Cardiac septum (tissue), 1 donor: ENCODE results near the gene TACC2. TPM values are rescaled to one million over a fixed set of nuclear protein-coding genes. Genes with fewer than 3 reads are reported as not detected.
A peak's percentile ranks its signal among the peaks of the same experiment; 100 is the strongest.
"Not testable (repeated sequence)": the region's sequence is repeated elsewhere in the genome, so short reads cannot be mapped to it uniquely, and the experiment has no call there.

Experiments
- DNase-seq: peaks from one replicate; pipeline ENCODE4 v3.0.0-alpha.2; 2020; ENCODE audit warnings: low spot score
- intact Hi-C: fragments of 100-400 bp; cut with DNase I; formaldehyde crosslinking; loops from one replicate; pipeline ENCODE4 v1.14.0; 2022
- long read RNA-seq: library from polyadenylated mRNA; unstranded; transcript quantifications from one replicate; pipeline ENCODE4 v2.0.0, GENCODE V29; 2021
- total RNA-seq: library from RNA; stranded (reverse); fragmentation: NEBNext Ultra II Directional; extraction: Animal tissue kit (Norgen Biotek cat#: 25700); gene quantifications from one replicate; pipeline ENCODE4 v1.2.1, GENCODE V29; 2021
- donor health status: DM: no; HTN: no; CAD: no.

Gene TACC2, protein sequence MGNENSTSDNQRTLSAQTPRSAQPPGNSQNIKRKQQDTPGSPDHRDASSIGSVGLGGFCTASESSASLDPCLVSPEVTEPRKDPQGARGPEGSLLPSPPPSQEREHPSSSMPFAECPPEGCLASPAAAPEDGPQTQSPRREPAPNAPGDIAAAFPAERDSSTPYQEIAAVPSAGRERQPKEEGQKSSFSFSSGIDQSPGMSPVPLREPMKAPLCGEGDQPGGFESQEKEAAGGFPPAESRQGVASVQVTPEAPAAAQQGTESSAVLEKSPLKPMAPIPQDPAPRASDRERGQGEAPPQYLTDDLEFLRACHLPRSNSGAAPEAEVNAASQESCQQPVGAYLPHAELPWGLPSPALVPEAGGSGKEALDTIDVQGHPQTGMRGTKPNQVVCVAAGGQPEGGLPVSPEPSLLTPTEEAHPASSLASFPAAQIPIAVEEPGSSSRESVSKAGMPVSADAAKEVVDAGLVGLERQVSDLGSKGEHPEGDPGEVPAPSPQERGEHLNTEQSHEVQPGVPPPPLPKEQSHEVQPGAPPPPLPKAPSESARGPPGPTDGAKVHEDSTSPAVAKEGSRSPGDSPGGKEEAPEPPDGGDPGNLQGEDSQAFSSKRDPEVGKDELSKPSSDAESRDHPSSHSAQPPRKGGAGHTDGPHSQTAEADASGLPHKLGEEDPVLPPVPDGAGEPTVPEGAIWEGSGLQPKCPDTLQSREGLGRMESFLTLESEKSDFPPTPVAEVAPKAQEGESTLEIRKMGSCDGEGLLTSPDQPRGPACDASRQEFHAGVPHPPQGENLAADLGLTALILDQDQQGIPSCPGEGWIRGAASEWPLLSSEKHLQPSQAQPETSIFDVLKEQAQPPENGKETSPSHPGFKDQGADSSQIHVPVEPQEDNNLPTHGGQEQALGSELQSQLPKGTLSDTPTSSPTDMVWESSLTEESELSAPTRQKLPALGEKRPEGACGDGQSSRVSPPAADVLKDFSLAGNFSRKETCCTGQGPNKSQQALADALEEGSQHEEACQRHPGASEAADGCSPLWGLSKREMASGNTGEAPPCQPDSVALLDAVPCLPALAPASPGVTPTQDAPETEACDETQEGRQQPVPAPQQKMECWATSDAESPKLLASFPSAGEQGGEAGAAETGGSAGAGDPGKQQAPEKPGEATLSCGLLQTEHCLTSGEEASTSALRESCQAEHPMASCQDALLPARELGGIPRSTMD (N-terminal part only)
- total RNA-seq, result 282 TPM
- long read RNA-seq, partial matches to known transcripts, result 120 of 168 reads
- long read RNA-seq, other reads (novel, unspliced or antisense), result 42 of 168 reads

DNA sequence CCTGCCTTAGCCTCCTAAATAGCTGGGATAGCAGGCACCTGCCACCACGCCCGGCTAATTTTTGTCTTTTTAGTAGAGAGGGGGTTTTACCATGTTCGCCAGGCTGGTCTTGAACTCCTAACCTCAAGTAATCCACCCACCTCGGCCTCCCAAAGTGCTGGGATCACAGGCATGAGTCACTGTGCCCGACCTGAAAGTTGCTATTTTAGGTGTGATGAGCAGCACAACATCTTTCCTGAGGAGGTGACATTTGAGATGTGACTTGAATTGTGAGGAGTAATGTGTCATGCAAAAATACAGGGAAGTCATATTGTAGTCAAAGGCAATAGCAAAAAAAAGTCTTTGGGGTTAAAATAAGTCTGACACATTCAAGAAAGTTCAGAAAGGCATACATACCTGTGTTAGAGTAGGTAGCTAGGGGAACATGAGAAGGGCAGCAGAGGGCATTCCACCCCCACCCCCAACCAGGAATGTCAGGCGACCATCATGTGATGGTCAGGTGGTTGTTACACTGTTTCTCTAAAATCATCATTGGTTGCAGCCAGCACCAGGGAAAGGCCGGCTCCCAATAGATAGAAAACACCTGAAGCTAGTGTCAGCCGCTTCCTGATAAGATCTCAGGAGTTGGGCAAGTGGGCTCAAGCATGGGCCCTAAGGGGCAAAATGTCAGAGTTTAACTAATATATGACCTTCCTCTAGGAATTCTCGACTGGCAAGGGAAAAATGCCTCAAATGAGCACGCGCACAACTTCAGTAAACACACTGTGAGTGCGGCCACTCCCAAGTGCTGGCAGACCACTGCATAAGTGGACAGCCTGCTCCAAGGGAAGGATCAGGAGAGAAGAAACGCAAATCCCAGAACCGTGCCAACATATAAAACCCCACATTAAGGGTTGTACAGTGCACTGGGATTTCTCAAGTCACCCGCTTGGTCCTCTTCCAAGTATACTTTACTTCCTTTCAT is at the start of gene TACC2:
TACC2 (plus strand) TSS at position 803 of the 964 bp plus-strand sequence. CDS start 32,819 bp downstream, outside the sequence.
- DNase-seq, result no peak
- intact Hi-C loops, result no loop called here

DNA sequence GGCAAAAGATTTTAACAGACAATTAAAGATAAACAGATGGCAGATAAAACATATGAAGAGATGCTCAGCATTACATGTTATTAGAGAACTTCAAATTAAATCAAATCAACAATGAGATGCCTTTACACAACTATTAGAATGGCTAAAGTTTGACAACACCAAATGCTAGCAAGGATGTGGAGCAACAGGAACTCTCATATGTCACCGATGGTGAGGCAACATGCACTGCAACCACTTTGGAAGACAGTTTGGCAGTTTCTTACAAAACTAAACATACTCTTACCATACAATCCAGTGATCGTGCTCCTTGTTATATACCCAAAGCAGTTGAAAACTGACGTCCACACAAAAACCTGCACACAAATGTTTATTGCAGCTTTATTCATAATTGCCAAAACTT is 47.4 kb upstream of the TACC2 start:
- intact Hi-C loops, result no loop called here

DNA sequence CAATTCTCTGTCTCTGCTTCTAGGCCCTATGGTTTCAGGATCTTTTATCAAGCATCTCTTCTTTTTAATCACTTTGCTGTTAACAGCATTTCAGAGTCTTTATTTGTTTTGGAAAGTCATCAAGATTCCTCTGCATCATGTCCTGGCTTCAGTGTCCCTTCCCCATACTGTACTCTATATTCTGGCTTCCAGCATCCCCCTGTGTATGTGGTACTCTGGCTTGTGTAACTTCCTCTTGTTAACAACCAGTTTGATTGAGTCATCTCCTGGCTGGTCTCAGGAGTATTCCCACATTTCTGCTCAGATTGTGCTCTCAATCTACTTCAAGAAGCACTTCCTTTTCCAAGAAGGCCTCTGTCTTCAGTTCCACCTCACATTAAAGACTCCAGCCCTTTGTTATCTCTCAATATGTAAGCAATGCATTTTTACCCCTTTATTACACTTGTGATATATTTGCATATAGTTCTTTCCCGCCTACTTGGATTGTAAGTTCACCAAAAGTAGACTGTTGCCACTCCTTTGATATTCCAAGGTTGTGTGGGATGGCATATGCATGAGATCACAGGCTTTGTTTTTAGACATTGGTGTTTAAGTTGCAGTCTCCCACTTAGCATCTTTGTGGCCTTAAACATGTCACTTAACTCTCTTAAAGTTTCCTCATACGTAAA is 46.1 kb upstream of the TACC2 start:
- intact Hi-C loops, result no loop called here
- no peak for DNase-seq

More for the DNA sequence above, 47.4 kb upstream of the TACC2 start:
- no peak for DNase-seq

- DNase-seq, result no peak
- intact Hi-C loops, result no loop called here
Measured at GRCh38 chr10:121947343-121948330, 41.3 kb upstream of the TACC2 start.

DNA sequence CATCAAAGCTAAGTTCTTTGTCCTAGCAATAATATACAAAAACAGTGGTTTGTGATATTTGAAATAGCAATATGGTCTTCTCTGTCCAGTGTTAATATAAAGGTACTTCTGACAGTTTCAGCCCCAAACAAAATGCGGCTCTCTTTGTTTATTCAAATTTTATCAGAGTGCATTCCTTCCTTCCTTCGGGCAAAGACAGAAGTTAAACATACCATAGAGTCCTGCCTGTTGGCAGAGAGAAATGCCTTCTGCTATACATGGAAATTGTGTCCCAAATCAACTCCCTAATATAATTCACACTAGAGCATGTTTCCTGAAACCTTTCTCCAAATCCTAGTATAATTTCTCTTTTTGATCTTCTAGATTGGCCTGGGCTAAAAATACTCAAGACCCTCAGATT is 39.9 kb upstream of the TACC2 start:
- intact Hi-C loops, result no loop called here
- DNase-seq, result no peak

DNA sequence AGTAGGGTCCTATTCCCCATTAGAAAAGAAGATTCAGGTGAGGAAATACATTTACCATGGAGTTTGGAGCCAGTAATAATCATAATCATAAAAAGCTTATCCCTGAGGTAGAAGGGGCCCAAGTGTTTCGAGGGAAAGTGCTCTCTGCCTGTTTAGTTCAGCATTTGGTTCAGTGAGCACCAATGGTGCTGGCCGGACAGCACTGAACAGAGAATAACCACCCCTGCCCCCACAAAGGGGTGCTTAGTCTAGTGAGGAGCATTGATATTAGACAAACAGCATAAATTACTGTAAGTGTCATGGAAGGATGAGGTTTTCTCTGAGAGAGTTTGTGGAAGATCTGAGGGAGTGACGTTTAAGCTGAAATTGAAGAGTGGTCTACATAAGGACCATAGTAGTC is 39.5 kb upstream of the TACC2 start:
- intact Hi-C loops, result no loop called here
- no peak for DNase-seq

DNA sequence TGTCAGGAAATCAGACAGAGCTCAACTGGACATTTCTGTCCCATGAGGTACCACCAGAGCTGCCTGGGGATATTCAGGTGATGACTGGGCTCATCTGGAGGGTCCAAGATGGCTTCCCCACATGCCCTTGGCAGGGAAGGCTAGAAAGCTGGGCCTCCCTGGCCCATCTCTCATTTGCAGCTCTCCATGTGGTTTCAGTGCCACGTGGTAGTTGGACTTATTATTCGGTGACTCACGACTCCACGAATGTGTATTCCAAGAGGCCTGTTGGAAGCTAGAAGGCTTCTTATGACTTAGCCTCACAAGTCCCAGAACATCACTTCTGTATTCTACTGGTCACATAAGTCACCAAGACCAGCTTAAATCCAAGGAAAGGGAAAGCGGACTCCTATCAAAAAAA is 36.7 kb upstream of the TACC2 start:
- DNase-seq, result no peak
- intact Hi-C loops, result no loop called here

GRCh38 chr10:121956111-121957061 is 32.6 kb upstream of the TACC2 start:
- intact Hi-C loops, result no loop called here
- DNase-seq, result no peak

DNA sequence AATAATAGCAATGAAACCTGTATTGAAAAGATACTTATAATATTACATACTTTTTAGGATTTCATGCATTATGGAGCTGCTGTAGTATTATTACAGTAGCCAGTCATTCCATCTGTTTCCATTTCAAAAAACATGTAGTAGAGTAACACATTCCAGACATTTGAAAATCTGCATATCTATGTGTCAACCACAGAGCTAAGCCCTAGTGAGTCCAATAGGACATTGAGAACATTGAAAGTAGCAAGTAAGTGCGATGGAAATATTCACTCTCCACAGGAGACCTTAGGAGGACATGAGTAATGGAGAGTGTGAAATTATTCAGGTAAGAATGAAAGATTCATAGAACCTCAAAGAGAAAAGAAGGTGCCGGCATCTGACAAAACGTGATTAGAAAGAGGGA is 29.3 kb upstream of the TACC2 start:
- DNase-seq, result no peak
- intact Hi-C loops, result no loop called here

- intact Hi-C loops, result no loop called here
Measured at GRCh38 chr10:121961456-121961855, 27.5 kb upstream of the TACC2 start.

GRCh38 chr10:121965996-121966395 is 23.0 kb upstream of the TACC2 start:
- no peak for DNase-seq
- intact Hi-C loops, result no loop called here

More at GRCh38 chr10:121961456-121961855, 27.5 kb upstream of the TACC2 start:
- no peak for DNase-seq

GRCh38 chr10:121969086-121969485 is 19.9 kb upstream of the TACC2 start:
- DNase-seq, intact Hi-C loops: not testable (repeated sequence)

DNA sequence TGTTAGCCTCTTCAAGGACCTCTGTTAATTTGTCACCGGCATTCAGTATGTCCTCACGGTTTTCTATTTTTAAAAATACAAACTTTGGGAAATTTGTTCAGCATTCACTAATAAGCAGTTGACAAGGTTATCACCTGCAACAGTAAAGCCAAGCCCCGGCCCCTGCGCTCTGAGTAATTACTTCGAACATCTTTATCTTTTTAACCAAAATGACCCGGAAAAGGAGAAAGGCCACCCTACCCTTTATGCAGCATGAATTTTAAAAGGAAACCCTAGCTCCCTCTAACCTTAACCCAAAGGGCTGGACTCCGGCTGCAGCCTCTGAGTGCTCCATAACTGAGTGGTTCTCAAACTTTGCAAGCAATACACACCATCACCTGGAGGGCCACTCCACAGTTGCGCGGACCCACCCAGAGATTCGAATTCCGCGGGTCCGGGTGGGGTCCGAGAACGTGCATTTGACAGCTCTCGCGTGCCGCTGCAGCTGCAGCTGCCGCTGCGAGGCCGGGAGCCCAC is 14.9 kb upstream of the TACC2 start:
- intact Hi-C loops, result loop anchor here (2.0 to 5.0 kb wide), 3 partner anchors 47 to 139 kb away; partner anchors contain the start of gene ATE1

DNA sequence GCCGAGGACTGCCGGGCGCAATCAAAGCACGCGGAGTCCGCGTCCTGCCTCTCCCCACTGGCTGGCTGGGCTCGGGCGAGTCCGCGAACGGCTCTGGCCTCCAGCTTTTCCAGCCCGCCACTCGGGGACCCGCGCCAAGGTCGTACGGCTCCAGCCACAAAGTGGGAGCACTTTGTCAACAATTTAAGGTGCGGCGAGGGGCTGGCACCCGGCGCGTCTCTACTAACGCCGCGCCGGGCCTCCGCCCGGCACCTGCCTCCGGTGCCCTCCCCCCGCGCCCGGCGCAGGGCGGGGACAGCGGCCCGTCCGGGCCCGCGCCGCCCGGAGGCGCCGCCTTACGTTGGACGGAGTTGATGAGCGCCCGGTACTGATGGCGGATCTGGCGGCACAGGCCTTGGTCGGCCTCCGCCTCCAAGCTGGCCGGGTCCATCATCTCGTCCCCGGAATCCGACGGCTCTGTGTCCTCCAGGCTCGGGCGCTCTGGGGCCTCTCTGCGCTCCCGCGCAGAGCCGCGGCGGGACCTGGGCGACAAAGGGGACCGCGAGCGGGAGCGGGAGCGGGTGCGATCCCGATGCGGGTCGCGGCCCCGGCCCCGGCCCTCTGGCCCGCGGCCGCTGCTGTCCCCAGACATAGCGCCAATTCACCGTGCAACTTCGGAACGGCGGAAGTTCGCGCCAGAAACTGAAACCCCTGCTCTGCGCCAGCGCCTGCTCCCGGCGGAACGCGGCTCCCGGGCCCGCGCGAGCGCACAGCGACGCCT is 14.2 kb upstream of the TACC2 start, which contains the start of gene NSMCE4A:
NSMCE4A (minus strand) TSS at position 683 of the 760 bp plus-strand sequence; CDS start at position 631, 52 bp downstream.
- DNase-seq, result peak; percentile 91
- intact Hi-C loops, result loop anchor here (2.0 to 5.0 kb wide), 3 partner anchors 47 to 138 kb away; partner anchors contain the start of gene ATE1

More for the DNA sequence above, 14.9 kb upstream of the TACC2 start:
- no peak for DNase-seq
